Measurements from ENCODE around the gene LRRC26. TPM values are rescaled to one million over a fixed set of nuclear protein-coding genes. Genes with fewer than 3 reads are reported as not detected.

LRRC26 gene
- total RNA-seq, 1 donor = not detected

- Histone ChIP-seq H3K4me2 (ENCODE audit: insufficient read depth, low read length) (no peak overlapping the region), H3K79me2 (ENCODE audit: insufficient read depth, low read length) (no peaks in the 10 kb centered on the region), H3K36me3 (ENCODE audit: insufficient read depth, low read length) (peaks cover 5% of the 10 kb centered on the region), H3K4me1 (ENCODE audit: insufficient read depth, low read length) (no peaks in the 10 kb centered on the region), H2AFZ (ENCODE audit: low read length) (no peak overlapping the region), H3K27ac (ENCODE audit: low read depth, low read length) (no peak overlapping the region), H3K27me3 (ENCODE audit: insufficient read depth, low read length) (no peaks in the 10 kb centered on the region), H3K9me3 (ENCODE audit: low read depth, low read length) (no peaks in the 10 kb centered on the region), H4K20me1 (ENCODE audit: insufficient read depth, low read length) (peaks cover 12% of the 10 kb centered on the region), H3K4me3 (ENCODE audit: insufficient read depth, low read length) (no peak overlapping the region)
- peak; percentile 99 for DNase-seq (ENCODE audit: insufficient read length, low spot score, missing footprints)
- TF ChIP-seq CTCF (IDR thresholded peaks at IDR 0.05; ENCODE audit: extremely low read depth, low read depth, low read length) = peak; percentile 59
Measured at GRCh38 chr9:137176302-137177182, 6.7 kb upstream of the LRRC26 start.

DNA sequence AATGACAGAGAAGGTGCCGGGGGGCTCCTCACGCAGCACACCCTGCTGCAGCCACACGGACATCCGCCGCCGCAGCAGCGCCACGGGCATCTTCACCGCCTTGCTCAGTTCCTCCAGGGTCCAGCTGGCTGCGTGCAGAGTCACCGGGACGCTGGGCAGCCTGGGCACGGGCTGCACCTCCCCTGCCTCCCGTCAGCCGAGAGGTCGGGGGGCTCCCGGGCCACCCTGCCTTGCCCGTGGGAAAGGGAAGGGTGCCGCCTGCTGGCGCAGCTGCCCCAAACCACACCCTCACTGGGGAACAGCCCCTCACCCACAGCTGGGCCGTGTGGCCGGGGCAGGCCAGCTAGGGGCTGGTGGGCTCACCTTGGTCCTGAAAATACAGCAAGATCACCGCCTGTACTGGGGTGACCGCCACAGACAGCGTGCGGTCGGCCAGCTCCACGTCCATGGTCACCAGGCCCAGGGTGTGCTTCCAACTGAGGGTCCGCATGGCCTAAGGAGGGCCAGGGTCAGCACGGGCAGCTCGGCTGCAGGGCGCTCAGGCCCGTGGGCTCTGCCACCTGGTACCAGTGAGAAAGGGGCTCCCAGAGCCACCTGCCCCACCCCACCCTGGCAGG is 5.6 kb upstream of the LRRC26 start:
- no peak overlapping the region for H3K4me3 ChIP-seq (ENCODE audit: insufficient read depth, low read length)
- no peaks in the 10 kb centered on the region for H3K79me2 ChIP-seq (ENCODE audit: insufficient read depth, low read length)
- peaks cover 6% of the 10 kb centered on the region for H3K27me3 ChIP-seq (ENCODE audit: insufficient read depth, low read length)
- H3K36me3 ChIP-seq (ENCODE audit: insufficient read depth, low read length) = peaks cover 5% of the 10 kb centered on the region
- no peak overlapping the region for H3K27ac ChIP-seq (ENCODE audit: low read depth, low read length)
- H3K4me2 ChIP-seq (ENCODE audit: insufficient read depth, low read length) = no peak overlapping the region
- peaks cover 12% of the 10 kb centered on the region for H4K20me1 ChIP-seq (ENCODE audit: insufficient read depth, low read length)
- H2AFZ ChIP-seq (ENCODE audit: low read length) = no peak overlapping the region
- peak; percentile 93 for DNase-seq (ENCODE audit: insufficient read length, low spot score, missing footprints)
- H3K9me3 ChIP-seq (ENCODE audit: low read depth, low read length) = no peaks in the 10 kb centered on the region
- H3K4me1 ChIP-seq (ENCODE audit: insufficient read depth, low read length) = no peaks in the 10 kb centered on the region
- no peak for TF ChIP-seq CTCF (IDR thresholded peaks at IDR 0.05; ENCODE audit: extremely low read depth, low read depth, low read length)

DNA sequence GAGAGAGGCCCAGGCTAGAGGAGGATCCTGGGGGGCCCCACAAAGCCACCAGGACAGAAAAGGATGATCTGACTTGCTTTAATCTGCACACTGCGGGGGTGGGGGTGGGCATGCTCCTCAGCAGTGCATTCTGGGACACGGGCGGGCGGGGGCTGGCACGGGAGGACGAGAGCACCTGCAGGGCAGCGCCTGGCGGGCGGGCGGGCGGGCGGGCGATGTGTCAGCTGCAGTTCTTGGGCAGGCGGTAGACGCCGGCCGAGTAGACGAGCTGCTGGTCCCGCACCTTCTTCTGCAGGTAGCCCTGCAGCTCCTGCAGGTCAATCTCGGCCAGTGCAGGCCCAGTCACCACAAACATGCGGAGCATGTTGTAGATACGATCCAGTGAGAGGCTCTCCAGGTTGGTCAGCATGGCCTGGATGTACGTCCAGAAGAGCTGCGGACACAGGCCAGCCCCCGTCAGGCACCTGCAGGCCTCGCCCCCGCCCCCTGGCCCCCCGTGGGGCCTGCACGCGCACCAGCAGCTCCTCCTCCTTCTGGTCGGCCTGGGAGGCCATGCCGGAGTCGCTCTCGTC is 5.0 kb upstream of the LRRC26 start:
- peak; percentile 89 for DNase-seq (ENCODE audit: insufficient read length, low spot score, missing footprints)
- Histone ChIP-seq H3K4me3 (ENCODE audit: insufficient read depth, low read length) (no peak overlapping the region), H3K27ac (ENCODE audit: low read depth, low read length) (no peak overlapping the region), H3K79me2 (ENCODE audit: insufficient read depth, low read length) (no peaks in the 10 kb centered on the region), H3K36me3 (ENCODE audit: insufficient read depth, low read length) (no peaks in the 10 kb centered on the region), H3K27me3 (ENCODE audit: insufficient read depth, low read length) (peaks cover 11% of the 10 kb centered on the region), H3K4me2 (ENCODE audit: insufficient read depth, low read length) (no peak overlapping the region), H3K9me3 (ENCODE audit: low read depth, low read length) (no peaks in the 10 kb centered on the region), H2AFZ (ENCODE audit: low read length) (no peak overlapping the region), H4K20me1 (ENCODE audit: insufficient read depth, low read length) (peaks cover 12% of the 10 kb centered on the region), H3K4me1 (ENCODE audit: insufficient read depth, low read length) (no peaks in the 10 kb centered on the region)
- TF ChIP-seq CTCF (IDR thresholded peaks at IDR 0.05; ENCODE audit: extremely low read depth, low read depth, low read length) = no peak
